ENCODE results near the gene DNAH8. TPM values are rescaled to one million over a fixed set of nuclear protein-coding genes. Genes with fewer than 3 reads are reported as not detected.

DNAH8 gene
- total and polyA plus RNA-seq, 4 donors = 0.01 to 0.37 (median 0.11) TPM

- no peak for TF ChIP-seq CTCF (IDR thresholded peaks at IDR 0.05; ENCODE audit: control extremely low read depth, extremely low read depth)
- ATAC-seq (ENCODE audit: insufficient read depth, low FRiP score) = no peak
- peaks cover 0 to 32% (median 7%) of the 10 kb centered on the region in 3 donors for H3K27me3 ChIP-seq (ENCODE audit: control insufficient read depth in 3 of 3, insufficient read depth in 3 of 3, low read length in 2 of 3)
- H3K4me1 ChIP-seq (ENCODE audit: control insufficient read depth in 5 of 5, insufficient read depth in 5 of 5, low read length in 5 of 5) = peaks cover 0 to 8% (median 0%) of the 10 kb centered on the region in 5 donors
- H3K4me3 ChIP-seq = no peak overlapping the region
- H3K9ac ChIP-seq (ENCODE audit: insufficient read depth in 1 of 2, low read length in 2 of 2) = no peak overlapping the region
- no peak overlapping the region for H3K27ac ChIP-seq (ENCODE audit: low read depth in 1 of 2, low read length in 1 of 2)
- H3K9me3 ChIP-seq (ENCODE audit: control insufficient read depth in 4 of 4, insufficient read depth in 3 of 4, low read length in 3 of 4) = no peaks in the 10 kb centered on the region
- 86 to 92% methylated on average over 4 of the region's 4 CpGs for WGBS, 2 donors
- H3K36me3 ChIP-seq (ENCODE audit: control insufficient read depth in 4 of 4, insufficient read depth in 4 of 4, low read length in 4 of 4) = no peaks in the 10 kb centered on the region
- no peak for DNase-seq
Measured at GRCh38 chr6:39053016-39053624, 338.0 kb downstream of the DNAH8 start.

- Histone ChIP-seq H3K9me3 (ENCODE audit: control insufficient read depth in 4 of 4, insufficient read depth in 3 of 4, low read length in 3 of 4) (no peaks in the 10 kb centered on the region), H3K27me3 (ENCODE audit: control insufficient read depth in 3 of 3, insufficient read depth in 3 of 3, low read length in 2 of 3) (peaks cover 0 to 27% (median 5%) of the 10 kb centered on the region in 3 donors), H3K4me3 (no peak overlapping the region), H3K4me1 (ENCODE audit: control insufficient read depth in 5 of 5, insufficient read depth in 5 of 5, low read length in 5 of 5) (peaks cover 0 to 6% (median 0%) of the 10 kb centered on the region in 5 donors), H3K9ac (ENCODE audit: insufficient read depth in 1 of 2, low read length in 2 of 2) (no peak overlapping the region), H3K36me3 (ENCODE audit: control insufficient read depth in 4 of 4, insufficient read depth in 4 of 4, low read length in 4 of 4) (no peaks in the 10 kb centered on the region), H3K27ac (ENCODE audit: low read depth in 1 of 2, low read length in 1 of 2) (no peak overlapping the region)
- DNase-seq (peak in 1 of 3 donors; percentile 9), ATAC-seq (ENCODE audit: insufficient read depth, low FRiP score) (no peak)
- 83 to 87% methylated on average over 9 of the region's 9 CpGs for WGBS, 2 donors
- no peak for TF ChIP-seq CTCF (IDR thresholded peaks at IDR 0.05; ENCODE audit: control extremely low read depth, extremely low read depth)
Measured at GRCh38 chr6:39053854-39054576, 338.9 kb downstream of the DNAH8 start.

GRCh38 chr6:39054577-39055142, 339.5 kb downstream of the DNAH8 start:
- Histone ChIP-seq H3K27me3 (ENCODE audit: control insufficient read depth in 3 of 3, insufficient read depth in 3 of 3, low read length in 2 of 3) (peaks cover 0 to 21% (median 2%) of the 10 kb centered on the region in 3 donors), H3K36me3 (ENCODE audit: control insufficient read depth in 4 of 4, insufficient read depth in 4 of 4, low read length in 4 of 4) (no peaks in the 10 kb centered on the region), H3K9me3 (ENCODE audit: control insufficient read depth in 4 of 4, insufficient read depth in 3 of 4, low read length in 3 of 4) (no peaks in the 10 kb centered on the region), H3K27ac (ENCODE audit: low read depth in 1 of 2, low read length in 1 of 2) (no peak overlapping the region), H3K9ac (ENCODE audit: insufficient read depth in 1 of 2, low read length in 2 of 2) (no peak overlapping the region), H3K4me3 (no peak overlapping the region), H3K4me1 (ENCODE audit: control insufficient read depth in 5 of 5, insufficient read depth in 5 of 5, low read length in 5 of 5) (peaks cover 0 to 6% (median 0%) of the 10 kb centered on the region in 5 donors)
- DNase-seq (peak in 1 of 3 donors; percentile 10), ATAC-seq (ENCODE audit: insufficient read depth, low FRiP score) (no peak)
- 84 to 91% methylated on average over 9 of the region's 9 CpGs for whole genome bisulfite sequencing, 2 donors
- no peak for TF ChIP-seq CTCF (IDR thresholded peaks at IDR 0.05; ENCODE audit: control extremely low read depth, extremely low read depth)
